ENCODE measurements around the gene UBXN10. TPM values are rescaled to one million over a fixed set of nuclear protein-coding genes. Genes with fewer than 3 reads are reported as not detected.
"Not testable (repeated sequence)": the region's sequence is repeated elsewhere in the genome, so short reads cannot be mapped to it uniquely, and the experiment has no call there.

Gene UBXN10
- polyA plus RNA-seq, 1 donor = 1.4 TPM

GRCh38 chr1:20202166-20202565, 16.3 kb downstream of the UBXN10 start:
- Histone ChIP-seq H3K9me3 (ENCODE audit: control insufficient read depth, low read depth, low read length) (no peaks in the 10 kb centered on the region), H3K27ac (ENCODE audit: low read length) (no peak overlapping the region), H3K27me3 (ENCODE audit: control insufficient read depth, insufficient read depth, low read length) (no peaks in the 10 kb centered on the region), H3K36me3 (ENCODE audit: control insufficient read depth, insufficient read depth, low read length) (no peaks in the 10 kb centered on the region), H3K4me3 (ENCODE audit: low read length) (no peak overlapping the region), H3K4me1 (ENCODE audit: control insufficient read depth, insufficient read depth, low read length) (no peaks in the 10 kb centered on the region)
- no peak for DNase-seq
- WGBS (ENCODE audit: insufficient coverage, low lambda C conversion rate) = no CpG with 5 or more reads among the region's 5 CpGs

GRCh38 chr1:20207546-20207945, 21.6 kb downstream of the UBXN10 start:
- Histone ChIP-seq H3K27me3 (ENCODE audit: control insufficient read depth, insufficient read depth, low read length) (peaks cover 2% of the 10 kb centered on the region), H3K27ac (ENCODE audit: low read length) (no peak overlapping the region), H3K9me3 (ENCODE audit: control insufficient read depth, low read depth, low read length) (no peaks in the 10 kb centered on the region), H3K4me1 (ENCODE audit: control insufficient read depth, insufficient read depth, low read length) (no peaks in the 10 kb centered on the region), H3K4me3 (ENCODE audit: low read length) (no peak overlapping the region), H3K36me3 (ENCODE audit: control insufficient read depth, insufficient read depth, low read length) (no peaks in the 10 kb centered on the region)
- no CpG with 5 or more reads among the region's 4 CpGs for WGBS (ENCODE audit: insufficient coverage, low lambda C conversion rate)
- no peak for DNase-seq

GRCh38 chr1:20209471-20209870, 23.6 kb downstream of the UBXN10 start:
- H3K4me3 ChIP-seq (ENCODE audit: low read length) = no peak overlapping the region
- no peak for DNase-seq
- no peaks in the 10 kb centered on the region for H3K9me3 ChIP-seq (ENCODE audit: control insufficient read depth, low read depth, low read length)
- H3K27me3 ChIP-seq (ENCODE audit: control insufficient read depth, insufficient read depth, low read length) = peaks cover 2% of the 10 kb centered on the region
- H3K36me3 ChIP-seq (ENCODE audit: control insufficient read depth, insufficient read depth, low read length) = no peaks in the 10 kb centered on the region
- H3K4me1 ChIP-seq (ENCODE audit: control insufficient read depth, insufficient read depth, low read length) = no peaks in the 10 kb centered on the region
- H3K27ac ChIP-seq (ENCODE audit: low read length) = no peak overlapping the region
- no CpG with 5 or more reads among the region's 4 CpGs for WGBS (ENCODE audit: insufficient coverage, low lambda C conversion rate)

- H3K4me3 ChIP-seq (ENCODE audit: low read length) = no peak overlapping the region
- H3K27me3 ChIP-seq (ENCODE audit: control insufficient read depth, insufficient read depth, low read length) = peaks cover 2% of the 10 kb centered on the region
- H3K27ac ChIP-seq (ENCODE audit: low read length) = no peak overlapping the region
- 50% methylated on average over 2 of the region's 10 CpGs for WGBS (ENCODE audit: insufficient coverage, low lambda C conversion rate)
- H3K4me1 ChIP-seq (ENCODE audit: control insufficient read depth, insufficient read depth, low read length) = no peaks in the 10 kb centered on the region
- H3K36me3 ChIP-seq (ENCODE audit: control insufficient read depth, insufficient read depth, low read length) = no peaks in the 10 kb centered on the region
- no peak for DNase-seq
- no peaks in the 10 kb centered on the region for H3K9me3 ChIP-seq (ENCODE audit: control insufficient read depth, low read depth, low read length)
Observed at GRCh38 chr1:20210736-20211460, 25.0 kb downstream of the UBXN10 start.

GRCh38 chr1:20211511-20211931, 25.6 kb downstream of the UBXN10 start:
- WGBS (ENCODE audit: insufficient coverage, low lambda C conversion rate) = no CpG with 5 or more reads among the region's 4 CpGs
- no peak overlapping the region for H3K27ac ChIP-seq (ENCODE audit: low read length)
- no peaks in the 10 kb centered on the region for H3K9me3 ChIP-seq (ENCODE audit: control insufficient read depth, low read depth, low read length)
- no peaks in the 10 kb centered on the region for H3K36me3 ChIP-seq (ENCODE audit: control insufficient read depth, insufficient read depth, low read length)
- peaks cover 2% of the 10 kb centered on the region for H3K27me3 ChIP-seq (ENCODE audit: control insufficient read depth, insufficient read depth, low read length)
- H3K4me1 ChIP-seq (ENCODE audit: control insufficient read depth, insufficient read depth, low read length) = no peaks in the 10 kb centered on the region
- no peak overlapping the region for H3K4me3 ChIP-seq (ENCODE audit: low read length)
- DNase-seq = no peak

GRCh38 chr1:20212085-20212684, 26.3 kb downstream of the UBXN10 start:
- Histone ChIP-seq H3K4me3 (ENCODE audit: low read length) (no peak overlapping the region), H3K36me3 (ENCODE audit: control insufficient read depth, insufficient read depth, low read length) (no peaks in the 10 kb centered on the region), H3K9me3 (ENCODE audit: control insufficient read depth, low read depth, low read length) (no peaks in the 10 kb centered on the region), H3K4me1 (ENCODE audit: control insufficient read depth, insufficient read depth, low read length) (no peaks in the 10 kb centered on the region), H3K27me3 (ENCODE audit: control insufficient read depth, insufficient read depth, low read length) (peaks cover 2% of the 10 kb centered on the region), H3K27ac (ENCODE audit: low read length) (no peak overlapping the region)
- no peak for DNase-seq
- no CpG with 5 or more reads among the region's 11 CpGs for WGBS (ENCODE audit: insufficient coverage, low lambda C conversion rate)

- WGBS (ENCODE audit: insufficient coverage, low lambda C conversion rate) = no CpG with 5 or more reads among the region's 21 CpGs
- Histone ChIP-seq H3K4me1 (ENCODE audit: control insufficient read depth, insufficient read depth, low read length) (no peaks in the 10 kb centered on the region), H3K27me3 (ENCODE audit: control insufficient read depth, insufficient read depth, low read length) (peaks cover 2% of the 10 kb centered on the region), H3K4me3 (ENCODE audit: low read length) (no peak overlapping the region), H3K36me3 (ENCODE audit: control insufficient read depth, insufficient read depth, low read length) (no peaks in the 10 kb centered on the region), H3K27ac (ENCODE audit: low read length) (no peak overlapping the region), H3K9me3 (ENCODE audit: control insufficient read depth, low read depth, low read length) (no peaks in the 10 kb centered on the region)
- peak; percentile 39 to 62 for DNase-seq
Observed at GRCh38 chr1:20212685-20213331, 26.9 kb downstream of the UBXN10 start.

GRCh38 chr1:20215716-20216115, 29.8 kb downstream of the UBXN10 start:
- H3K36me3 ChIP-seq (ENCODE audit: control insufficient read depth, insufficient read depth, low read length) = no peaks in the 10 kb centered on the region
- no peak overlapping the region for H3K27ac ChIP-seq (ENCODE audit: low read length)
- no peaks in the 10 kb centered on the region for H3K4me1 ChIP-seq (ENCODE audit: control insufficient read depth, insufficient read depth, low read length)
- 96% methylated on average over 4 of the region's 6 CpGs for WGBS (ENCODE audit: insufficient coverage, low lambda C conversion rate)
- no peaks in the 10 kb centered on the region for H3K9me3 ChIP-seq (ENCODE audit: control insufficient read depth, low read depth, low read length)
- no peak for DNase-seq
- H3K27me3 ChIP-seq (ENCODE audit: control insufficient read depth, insufficient read depth, low read length) = no peaks in the 10 kb centered on the region
- no peak overlapping the region for H3K4me3 ChIP-seq (ENCODE audit: low read length)

GRCh38 chr1:20216574-20216973, 30.7 kb downstream of the UBXN10 start:
- no peaks in the 10 kb centered on the region for H3K36me3 ChIP-seq (ENCODE audit: control insufficient read depth, insufficient read depth, low read length)
- WGBS (ENCODE audit: insufficient coverage, low lambda C conversion rate) = no CpG with 5 or more reads among the region's 1 CpG
- DNase-seq = no peak
- H3K27me3 ChIP-seq (ENCODE audit: control insufficient read depth, insufficient read depth, low read length) = no peaks in the 10 kb centered on the region
- H3K4me3 ChIP-seq (ENCODE audit: low read length) = no peak overlapping the region
- H3K27ac ChIP-seq (ENCODE audit: low read length) = no peak overlapping the region
- H3K4me1 ChIP-seq (ENCODE audit: control insufficient read depth, insufficient read depth, low read length) = no peaks in the 10 kb centered on the region
- H3K9me3 ChIP-seq (ENCODE audit: control insufficient read depth, low read depth, low read length) = no peaks in the 10 kb centered on the region

GRCh38 chr1:20219053-20219452, 33.2 kb downstream of the UBXN10 start:
- H3K27me3 ChIP-seq (ENCODE audit: control insufficient read depth, insufficient read depth, low read length); DNase-seq; H3K4me1 ChIP-seq (ENCODE audit: control insufficient read depth, insufficient read depth, low read length); H3K9me3 ChIP-seq (ENCODE audit: control insufficient read depth, low read depth, low read length); H3K36me3 ChIP-seq (ENCODE audit: control insufficient read depth, insufficient read depth, low read length); H3K27ac ChIP-seq (ENCODE audit: low read length); H3K4me3 ChIP-seq (ENCODE audit: low read length): not testable (repeated sequence)
- WGBS (ENCODE audit: insufficient coverage, low lambda C conversion rate) = 57% methylated on average over 1 of the region's 6 CpGs
